OCI-LY1 (cell line): Measurements from ENCODE around the gene BBS9.

Experiments used
- CTCF ChIP-seq: fragments of 200-600 bp; sonication (generic), shearing (Covaris generic); IDR thresholded peaks from 2 replicates; pipeline ENCODE4 v1.5.1; 2017; ENCODE audit warnings: mild to moderate bottlenecking, antibody characterized with exemption, low read length, moderate library complexity, mixed read lengths
- EZH2 ChIP-seq: fragments of 200-600 bp; sonication (generic), shearing (Covaris generic); IDR thresholded peaks from 2 replicates; pipeline ENCODE4 v1.8.0; 2017; ENCODE audit warnings: borderline replicate concordance, mixed run types, mild to moderate bottlenecking, antibody characterized with exemption, low read length, moderate library complexity, mixed read lengths

GRCh38 chr7:33471636-33472242, 342.4 kb downstream of the BBS9 start:
- no peak for TF ChIP-seq CTCF
- no peak for TF ChIP-seq EZH2
